ENCODE results near the gene EHBP1L1.
"Not testable (repeated sequence)": the region's sequence is repeated elsewhere in the genome, so short reads cannot be mapped to it uniquely, and the experiment has no call there.

Gene EHBP1L1

DNA sequence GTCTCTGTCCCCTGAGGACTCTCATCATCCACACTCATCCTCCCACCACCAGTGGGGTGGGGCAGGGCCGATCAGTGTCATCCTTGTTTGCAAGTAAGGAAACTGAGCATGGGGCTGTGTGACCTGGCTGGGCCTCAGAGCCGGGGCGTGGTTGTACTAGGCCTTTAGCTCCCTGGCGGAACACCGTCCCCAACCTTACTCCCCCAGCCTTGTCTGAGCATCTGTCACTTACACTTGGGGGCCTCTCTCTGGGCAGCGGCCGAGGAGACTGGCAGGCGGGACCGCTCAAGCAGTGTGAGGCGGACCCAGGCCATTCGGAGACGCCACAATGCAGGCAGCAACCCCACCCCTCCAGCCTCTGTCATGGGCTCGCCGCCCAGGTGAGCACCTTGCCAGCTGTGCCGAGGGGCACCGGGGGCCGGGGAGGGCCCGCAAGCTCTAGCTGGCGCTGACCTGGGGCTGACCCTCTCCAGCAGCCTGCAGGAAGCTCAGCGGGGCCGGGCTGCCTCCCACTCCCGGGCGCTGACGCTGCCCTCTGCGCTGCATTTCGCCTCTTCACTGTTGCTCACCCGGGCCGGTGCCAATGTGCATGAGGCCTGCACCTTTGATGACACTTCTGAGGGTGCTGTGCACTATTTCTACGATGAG, 43.6 kb downstream of the EHBP1L1 start:
- no peak for DNase-seq

GRCh38 chr11:65620666-65621065, 44.8 kb downstream of the EHBP1L1 start:
- no peak for DNase-seq

DNA sequence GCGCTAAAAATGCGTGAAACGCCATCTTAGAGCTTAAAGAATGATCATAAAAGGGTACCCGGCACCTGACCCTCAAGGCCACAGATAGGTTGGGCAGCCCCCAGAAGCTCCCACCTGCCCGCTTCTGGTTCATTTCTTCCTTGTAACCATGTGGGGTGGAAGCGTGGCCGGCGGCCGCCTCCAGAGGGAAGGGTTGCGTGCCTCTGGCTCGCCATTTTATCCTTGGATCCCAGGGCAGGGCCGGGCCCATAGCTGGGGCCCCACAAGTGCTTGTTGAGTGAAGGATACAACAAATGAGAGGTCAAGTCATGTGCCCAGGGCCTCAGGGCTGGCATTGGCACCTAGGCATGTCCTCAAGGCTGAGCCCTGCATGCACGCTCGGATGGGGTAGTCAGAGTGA, 45.6 kb downstream of the EHBP1L1 start:
- no peak for DNase-seq

DNA sequence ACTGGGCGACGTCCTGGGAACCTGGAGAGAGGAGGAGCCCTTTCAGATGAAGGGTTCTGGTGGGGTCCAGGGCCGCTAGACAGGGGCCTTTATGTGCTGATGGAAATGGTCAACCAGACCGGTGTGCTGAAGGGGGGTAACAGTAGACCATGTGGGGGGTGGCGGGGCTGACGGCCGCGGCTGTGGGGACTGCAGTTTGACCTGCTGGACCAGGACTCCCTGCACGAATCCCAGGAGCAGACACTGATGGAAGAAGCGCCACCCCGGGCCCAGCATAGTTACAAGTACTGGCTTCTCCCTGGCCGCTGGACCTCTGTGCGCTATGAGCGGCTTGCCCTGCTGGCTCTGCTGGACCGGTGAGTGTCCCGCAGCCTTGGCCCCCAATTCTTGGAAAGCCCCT, 46.2 kb downstream of the EHBP1L1 start:
- no peak for DNase-seq

DNA sequence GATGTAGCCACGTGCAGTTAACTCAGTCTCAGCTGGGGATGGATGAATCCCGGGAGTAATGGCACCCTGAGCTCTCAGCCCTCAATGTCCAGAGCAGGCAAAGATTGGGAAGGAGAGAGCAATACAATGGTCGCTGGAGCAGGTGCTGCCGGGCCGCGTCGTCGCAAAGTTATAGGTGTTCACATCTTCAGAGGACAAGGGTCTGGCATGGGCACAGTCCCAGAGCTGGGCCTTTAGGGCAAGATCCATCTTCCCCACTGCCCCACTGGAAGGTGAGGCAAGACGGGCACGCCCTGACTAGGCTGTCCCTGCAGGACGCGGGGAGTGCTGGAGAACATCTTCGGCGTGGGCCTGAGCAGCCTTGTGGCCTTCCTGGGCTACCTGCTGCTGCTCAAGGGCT, 47.3 kb downstream of the EHBP1L1 start:
- no peak for DNase-seq

GRCh38 chr11:65623852-65624616, 48.2 kb downstream of the EHBP1L1 start:
- DNase-seq, result no peak

GRCh38 chr11:65624931-65625627, 49.2 kb downstream of the EHBP1L1 start:
- no peak for DNase-seq

GRCh38 chr11:65625628-65626342, 49.9 kb downstream of the EHBP1L1 start:
- DNase-seq, result no peak

- DNase-seq, result no peak
Measured at GRCh38 chr11:65627202-65627601, 51.3 kb downstream of the EHBP1L1 start.

DNA sequence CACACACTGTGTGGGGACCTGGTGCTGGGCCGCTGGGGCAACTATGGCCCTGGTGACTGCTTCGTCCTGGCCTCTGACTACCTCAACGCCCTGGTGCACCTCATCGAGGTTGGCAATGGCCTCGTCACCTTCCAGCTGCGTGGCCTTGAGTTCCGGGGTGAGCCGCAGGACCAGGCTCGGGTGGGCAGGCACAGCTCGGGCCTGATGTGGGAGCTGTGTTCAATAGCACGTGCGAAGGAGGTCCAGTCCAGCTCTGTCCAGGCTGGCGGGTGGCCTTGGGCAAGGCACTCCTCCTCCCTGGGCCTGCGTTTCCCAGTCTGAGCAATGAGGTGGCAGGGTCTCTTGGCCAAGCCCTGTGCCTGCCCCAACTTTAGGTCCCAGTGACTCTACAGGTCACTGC, 53.7 kb downstream of the EHBP1L1 start:
- no peak for DNase-seq

GRCh38 chr11:65630215-65630614, 54.4 kb downstream of the EHBP1L1 start:
- DNase-seq, result no peak

DNA sequence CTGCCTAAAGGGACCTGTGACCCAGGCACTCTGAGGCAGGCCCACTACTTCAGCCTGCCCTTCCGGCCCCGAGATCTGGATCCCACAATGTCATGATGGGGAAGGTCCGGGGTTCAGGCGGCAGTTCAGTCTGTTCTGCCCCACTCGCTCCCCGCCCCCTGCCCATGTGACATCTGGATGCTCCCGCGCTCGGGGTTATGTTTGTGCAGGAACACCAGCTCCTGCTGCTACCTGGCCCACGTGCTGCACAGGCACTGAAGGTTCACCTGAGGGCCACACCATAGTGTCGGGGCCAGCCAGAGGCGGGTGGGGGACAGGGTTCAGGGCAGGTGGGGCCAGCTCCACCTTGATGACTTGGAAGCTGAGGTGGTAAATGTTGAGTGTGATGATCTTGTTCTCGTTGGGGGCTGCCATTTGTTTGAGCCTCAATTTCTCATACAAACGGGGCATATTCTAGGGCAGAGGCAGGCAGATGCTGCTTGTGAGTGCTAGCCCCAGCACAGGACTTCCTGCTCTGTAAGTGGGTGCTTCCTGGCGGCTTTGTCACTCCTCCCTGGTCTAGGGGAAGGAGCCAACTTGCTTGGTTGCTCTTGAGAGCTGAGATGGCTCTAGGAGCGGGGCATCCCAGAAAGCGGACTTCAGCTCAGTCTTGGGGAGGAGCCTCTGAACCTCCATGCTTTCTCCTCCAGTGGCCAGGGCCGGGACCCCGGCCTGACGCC, 57.7 kb downstream of the EHBP1L1 start:
- no peak for DNase-seq

- DNase-seq, result no peak
Measured at GRCh38 chr11:65634109-65634436, 58.2 kb downstream of the EHBP1L1 start.

DNA sequence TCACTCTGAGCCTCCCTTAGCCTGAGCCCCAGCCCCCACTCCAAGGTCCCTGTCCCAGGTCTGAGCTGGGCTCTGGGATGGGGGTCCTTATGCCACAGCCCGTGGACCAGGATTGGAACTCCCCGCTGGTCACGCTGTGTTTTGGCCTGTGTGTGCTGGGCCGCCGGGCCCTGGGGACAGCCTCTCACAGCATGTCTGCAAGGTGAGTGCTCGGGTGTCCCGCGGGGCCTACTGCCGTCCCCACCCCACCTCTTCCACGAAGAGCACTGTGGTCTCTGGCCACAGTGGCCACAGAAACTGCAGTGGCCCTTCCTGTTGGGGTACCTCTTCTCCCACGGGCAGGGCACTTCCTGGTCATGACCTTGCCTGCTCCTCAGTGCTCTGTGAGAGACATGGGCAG, 58.6 kb downstream of the EHBP1L1 start:
- DNase-seq, result no peak

DNA sequence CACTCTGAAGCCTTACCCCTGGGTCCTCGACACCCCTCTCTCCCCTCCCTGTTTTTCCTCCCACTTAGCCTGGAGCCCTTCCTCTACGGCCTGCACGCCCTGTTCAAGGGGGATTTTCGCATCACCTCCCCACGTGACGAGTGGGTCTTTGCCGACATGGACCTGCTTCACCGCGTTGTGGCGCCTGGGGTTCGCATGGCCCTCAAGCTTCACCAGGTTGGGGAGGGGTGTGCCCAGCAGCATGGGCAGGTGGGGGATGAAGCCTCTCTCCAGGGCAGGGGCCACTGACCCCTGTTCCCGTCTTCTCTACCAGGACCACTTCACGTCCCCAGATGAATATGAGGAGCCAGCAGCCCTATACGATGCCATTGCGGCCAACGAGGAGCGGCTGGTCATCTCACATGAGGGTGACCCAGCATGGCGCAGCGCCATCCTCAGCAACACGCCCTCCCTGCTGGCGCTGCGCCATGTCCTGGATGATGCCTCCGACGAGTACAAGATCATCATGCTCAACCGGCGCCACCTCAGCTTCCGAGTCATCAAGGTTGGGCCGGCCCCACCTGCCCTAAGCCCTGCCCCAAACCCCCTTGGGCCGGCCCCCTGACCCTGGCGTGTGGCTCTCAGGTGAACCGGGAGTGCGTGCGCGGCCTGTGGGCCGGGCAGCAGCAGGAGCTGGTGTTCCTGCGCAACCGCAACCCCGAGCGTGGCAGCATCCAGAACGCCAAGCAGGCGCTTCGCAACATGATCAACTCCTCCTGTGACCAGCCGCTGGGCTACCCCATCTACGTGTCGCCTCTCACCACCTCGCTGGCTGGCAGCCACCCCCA, 59.3 kb downstream of the EHBP1L1 start:
- no peak for DNase-seq

GRCh38 chr11:65636108-65637031, 60.5 kb downstream of the EHBP1L1 start:
- no peak for DNase-seq

GRCh38 chr11:65637032-65637557, 61.2 kb downstream of the EHBP1L1 start:
- DNase-seq, result no peak

GRCh38 chr11:65637794-65638419, 62.1 kb downstream of the EHBP1L1 start, which contains the start of gene SIPA1:
Gene SIPA1 (plus strand): TSS chr11:65638101. CDS start chr11:65640922, 2,821 bp downstream.
- peak; percentile 41 for DNase-seq

- DNase-seq, result not testable (repeated sequence)
Measured at GRCh38 chr11:65639228-65639597, 63.4 kb downstream of the EHBP1L1 start.

Measured in NCI-H1048 (cell line).